Urinary bladder (tissue), 4 donors: ENCODE data around the gene GNA15. TPM values are rescaled to one million over a fixed set of nuclear protein-coding genes. Genes with fewer than 3 reads are reported as not detected.
"Not testable (repeated sequence)": the region's sequence is repeated elsewhere in the genome, so short reads cannot be mapped to it uniquely, and the experiment has no call there.

ENCODE experiments used
- DNase-seq: peaks from one replicate; pipeline ENCODE4 v3.0.0-alpha.2; 2015; ENCODE audit errors: extremely low spot score
- H3K27ac ChIP-seq: one replicate; pipeline ENCODE4 v1.5.1; 2013; ENCODE audit warnings: low read depth, mild to moderate bottlenecking, moderate library complexity
- H3K36me3 ChIP-seq: one replicate; pipeline ENCODE4 v1.6.1; 2013; ENCODE audit warnings: mild to moderate bottlenecking, moderate library complexity; ENCODE audit not compliant: insufficient read depth
- H3K4me1 ChIP-seq: one replicate; pipeline ENCODE4 v1.6.1; 2013; ENCODE audit warnings: mild to moderate bottlenecking, moderate library complexity; ENCODE audit not compliant: insufficient read depth
- H3K4me3 ChIP-seq: one replicate; pipeline ENCODE4 v1.5.1; 2013; ENCODE audit warnings: low read depth, low read length
- WGBS: extraction: QIAGEN DNeasy Blood & Tissue Kit; methylation state at CpG from one replicate; pipeline ENCODE4 v1.1.7; 2013; 5-methylcytosine and 5-hydroxymethylcytosine counted together
- polyA plus RNA-seq: library from polyadenylated mRNA; stranded (reverse); fragments of 200-250 nt; gene quantifications from one replicate; pipeline ENCODE4 v1.2.3, GENCODE V29; 2013
- total RNA-seq: library from RNA; depleted of rRNA; stranded (reverse); fragments of >200 nt; gene quantifications from one replicate; pipeline ENCODE4 v1.2.3, GENCODE V29; 2014
- donor health status: healthy with polysubstance abuse.
- donor health status: healthy.

The GNA15 gene
- total and polyA plus RNA-seq, 2 donors = 6.2 to 9.6 TPM

- no peak for DNase-seq
- Histone ChIP-seq H3K4me1 (no peaks in the 10 kb centered on the region), H3K36me3 (no peaks in the 10 kb centered on the region), H3K4me3 (no peak overlapping the region), H3K27ac (no peak overlapping the region)
- 89% methylated on average over 36 of the region's 36 CpGs for WGBS
Observed at GRCh38 chr19:3187662-3188511, 52.1 kb downstream of the GNA15 start.

DNA sequence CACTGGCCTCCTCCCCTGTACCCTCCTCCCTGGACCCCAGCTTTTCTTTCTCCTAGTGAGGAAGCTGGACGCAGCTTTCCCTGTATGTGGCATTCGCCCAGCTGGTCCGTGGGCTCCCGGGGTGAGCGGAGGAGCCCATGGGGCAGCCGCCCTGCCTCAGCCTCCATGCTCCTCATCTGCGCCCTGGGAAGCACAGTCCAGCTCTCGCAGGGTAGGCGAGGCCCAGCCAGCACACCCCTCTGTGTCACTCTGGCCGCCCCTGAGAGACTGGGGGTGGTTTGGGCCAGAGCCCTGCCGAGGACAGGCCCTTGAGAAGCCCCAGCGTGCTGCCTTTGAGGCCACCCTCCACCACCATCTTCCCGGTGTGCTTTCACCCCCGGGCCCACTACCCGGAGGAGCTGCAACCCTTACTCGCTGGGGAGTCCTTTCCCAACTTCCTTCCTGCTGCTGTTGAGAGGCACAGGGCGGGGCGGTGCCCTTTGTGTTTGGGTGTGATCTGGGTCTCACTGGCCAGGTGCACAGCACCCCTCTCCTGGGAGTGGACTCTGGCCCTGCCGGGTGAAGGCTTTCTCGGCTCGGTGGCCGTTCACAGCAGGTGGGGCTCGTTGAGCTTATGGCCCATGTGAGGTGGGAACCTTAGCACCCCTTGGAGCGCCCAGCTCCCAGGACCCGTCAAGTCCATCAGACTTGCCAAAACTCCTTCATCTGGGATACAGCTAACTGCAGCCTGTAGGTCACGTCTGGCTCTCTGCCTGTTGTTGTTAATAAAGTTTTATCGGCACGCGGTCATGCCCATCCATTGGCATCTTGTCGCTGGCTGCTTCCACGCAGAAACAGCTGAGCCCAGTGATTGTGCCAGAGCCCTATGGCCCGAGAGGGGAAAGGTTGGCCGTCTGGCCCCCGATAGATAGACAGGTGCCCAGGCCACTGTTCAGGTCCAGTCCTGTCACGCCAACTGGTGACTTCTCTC lies 53.1 kb downstream of the GNA15 start:
- Histone ChIP-seq H3K36me3 (no peaks in the 10 kb centered on the region), H3K27ac (no peak overlapping the region), H3K4me3 (no peak overlapping the region), H3K4me1 (no peaks in the 10 kb centered on the region)
- 94% methylated on average over 35 of the region's 35 CpGs for WGBS
- DNase-seq = no peak

DNA sequence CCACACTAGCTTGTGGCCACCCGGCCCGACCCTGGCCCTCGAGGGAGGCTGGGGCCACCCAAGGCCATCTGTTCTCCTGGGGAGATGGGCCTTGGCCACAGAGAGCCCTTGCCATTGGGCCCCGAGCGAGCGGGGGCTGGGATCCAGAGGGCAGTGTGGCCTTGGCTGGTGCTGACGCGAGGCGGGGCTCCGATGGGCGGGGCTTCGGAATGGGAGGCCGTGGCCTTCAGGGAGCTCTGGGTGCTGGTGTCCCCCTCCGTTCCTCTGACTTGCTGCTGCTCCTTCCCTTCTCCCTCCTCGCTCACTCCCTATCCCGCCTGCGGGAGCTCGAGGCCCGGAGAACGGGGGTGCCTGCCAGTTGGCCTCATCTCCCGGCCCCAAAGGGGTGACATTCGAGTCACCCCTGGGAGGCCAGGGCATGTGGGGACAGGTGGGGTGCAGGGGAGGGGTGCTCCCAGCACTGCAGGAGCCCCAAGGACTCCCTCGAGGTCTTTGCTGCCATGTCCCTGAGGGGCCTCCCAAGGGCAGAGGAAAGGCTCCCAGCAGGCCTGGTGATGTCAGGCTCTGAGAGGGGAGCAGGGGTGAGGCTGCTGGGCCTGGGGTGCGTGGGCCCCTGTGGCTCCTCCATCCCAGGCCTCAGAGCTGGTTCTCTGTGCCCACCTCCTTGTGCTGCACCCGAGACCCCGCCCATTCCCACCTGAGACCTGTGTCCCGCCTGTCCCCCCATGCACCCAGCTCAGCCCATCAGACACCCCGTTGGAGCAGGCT lies 54.1 kb downstream of the GNA15 start:
- Histone ChIP-seq H3K4me3 (no peak overlapping the region), H3K36me3 (no peaks in the 10 kb centered on the region), H3K27ac (no peak overlapping the region), H3K4me1 (no peaks in the 10 kb centered on the region)
- 88% methylated on average over 28 of the region's 28 CpGs for WGBS
- no peak for DNase-seq

DNA sequence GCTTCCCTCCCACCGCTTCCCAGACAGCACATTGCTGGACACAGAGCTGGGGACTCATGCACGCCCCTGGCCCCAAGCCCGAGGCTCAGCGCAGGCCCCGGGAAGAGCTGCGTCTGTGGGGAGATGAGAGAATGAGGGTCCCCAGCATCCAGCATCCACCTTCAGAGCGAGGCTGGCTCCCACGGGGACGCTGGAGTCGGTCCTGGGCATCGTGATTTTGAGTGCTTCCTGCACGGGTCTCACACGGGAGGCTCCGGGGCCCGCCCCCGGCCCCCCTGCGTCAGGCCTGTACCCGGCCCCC lies 54.6 kb downstream of the GNA15 start:
- H3K4me3 ChIP-seq = no peak overlapping the region
- H3K4me1 ChIP-seq = no peaks in the 10 kb centered on the region
- no peak overlapping the region for H3K27ac ChIP-seq
- DNase-seq = no peak
- no peaks in the 10 kb centered on the region for H3K36me3 ChIP-seq
- WGBS = 93% methylated on average over 18 of the region's 18 CpGs

GRCh38 chr19:3190921-3191805 lies 55.3 kb downstream of the GNA15 start:
- 92% methylated on average over 46 of the region's 46 CpGs for WGBS
- DNase-seq = no peak
- H3K27ac ChIP-seq = no peak overlapping the region
- H3K4me3 ChIP-seq = no peak overlapping the region
- no peaks in the 10 kb centered on the region for H3K36me3 ChIP-seq
- H3K4me1 ChIP-seq = no peaks in the 10 kb centered on the region

DNA sequence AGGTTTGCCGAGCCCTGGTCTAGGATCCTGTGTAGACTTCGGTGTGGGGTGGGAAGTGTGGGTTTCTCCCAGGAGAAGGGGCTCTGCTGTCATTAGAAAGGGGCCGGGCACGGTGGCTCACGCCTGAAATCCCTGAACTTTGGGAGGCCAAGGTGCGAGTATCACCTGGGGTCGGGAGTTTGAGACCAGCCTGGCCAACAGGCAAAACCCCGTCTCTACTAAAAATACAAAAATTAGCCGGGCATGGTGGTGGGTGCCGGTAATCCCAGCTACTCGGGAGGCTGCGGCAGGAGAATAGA lies 55.9 kb downstream of the GNA15 start:
- not testable (repeated sequence) for H3K36me3 ChIP-seq, DNase-seq
- WGBS = 96% methylated on average over 12 of the region's 12 CpGs

GRCh38 chr19:3192228-3192635 lies 56.4 kb downstream of the GNA15 start:
- WGBS = 96% methylated on average over 32 of the region's 32 CpGs
- Histone ChIP-seq H3K27ac (no peak overlapping the region), H3K4me3 (no peak overlapping the region), H3K4me1 (no peaks in the 10 kb centered on the region), H3K36me3 (no peaks in the 10 kb centered on the region)
- no peak for DNase-seq

More for the DNA sequence above, 55.9 kb downstream of the GNA15 start:
- not testable (repeated sequence) for H3K27ac ChIP-seq, H3K4me1 ChIP-seq, H3K4me3 ChIP-seq

DNA sequence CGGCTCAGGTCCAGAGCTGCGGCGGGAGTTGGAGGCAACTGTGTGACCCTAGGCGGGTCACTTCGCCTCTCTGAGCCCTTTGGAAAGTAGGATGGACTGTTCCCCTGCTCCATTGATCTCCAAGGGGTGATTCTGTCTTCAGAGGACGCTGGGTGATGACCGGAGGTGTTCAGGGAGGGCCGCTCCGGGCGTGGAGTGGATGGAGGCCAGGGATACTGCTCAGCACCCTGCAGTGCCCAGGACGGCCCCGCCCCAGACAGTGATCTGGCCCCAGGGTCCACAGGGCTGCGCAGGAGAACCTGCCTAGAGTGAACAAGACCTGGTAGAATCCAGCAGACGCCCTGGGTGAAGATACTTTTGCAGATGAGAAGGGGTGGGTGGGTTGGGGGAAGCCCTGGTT lies 56.9 kb downstream of the GNA15 start:
- 92% methylated on average over 14 of the region's 14 CpGs for WGBS
- Histone ChIP-seq H3K36me3 (no peaks in the 10 kb centered on the region), H3K27ac (no peak overlapping the region), H3K4me3 (no peak overlapping the region), H3K4me1 (no peaks in the 10 kb centered on the region)
- DNase-seq = no peak

- no peak overlapping the region for H3K4me3 ChIP-seq
- 91% methylated on average over 40 of the region's 40 CpGs for WGBS
- H3K36me3 ChIP-seq = no peaks in the 10 kb centered on the region
- no peaks in the 10 kb centered on the region for H3K4me1 ChIP-seq
- DNase-seq = no peak
- no peak overlapping the region for H3K27ac ChIP-seq
Observed at GRCh38 chr19:3193256-3194105, 57.6 kb downstream of the GNA15 start.

DNA sequence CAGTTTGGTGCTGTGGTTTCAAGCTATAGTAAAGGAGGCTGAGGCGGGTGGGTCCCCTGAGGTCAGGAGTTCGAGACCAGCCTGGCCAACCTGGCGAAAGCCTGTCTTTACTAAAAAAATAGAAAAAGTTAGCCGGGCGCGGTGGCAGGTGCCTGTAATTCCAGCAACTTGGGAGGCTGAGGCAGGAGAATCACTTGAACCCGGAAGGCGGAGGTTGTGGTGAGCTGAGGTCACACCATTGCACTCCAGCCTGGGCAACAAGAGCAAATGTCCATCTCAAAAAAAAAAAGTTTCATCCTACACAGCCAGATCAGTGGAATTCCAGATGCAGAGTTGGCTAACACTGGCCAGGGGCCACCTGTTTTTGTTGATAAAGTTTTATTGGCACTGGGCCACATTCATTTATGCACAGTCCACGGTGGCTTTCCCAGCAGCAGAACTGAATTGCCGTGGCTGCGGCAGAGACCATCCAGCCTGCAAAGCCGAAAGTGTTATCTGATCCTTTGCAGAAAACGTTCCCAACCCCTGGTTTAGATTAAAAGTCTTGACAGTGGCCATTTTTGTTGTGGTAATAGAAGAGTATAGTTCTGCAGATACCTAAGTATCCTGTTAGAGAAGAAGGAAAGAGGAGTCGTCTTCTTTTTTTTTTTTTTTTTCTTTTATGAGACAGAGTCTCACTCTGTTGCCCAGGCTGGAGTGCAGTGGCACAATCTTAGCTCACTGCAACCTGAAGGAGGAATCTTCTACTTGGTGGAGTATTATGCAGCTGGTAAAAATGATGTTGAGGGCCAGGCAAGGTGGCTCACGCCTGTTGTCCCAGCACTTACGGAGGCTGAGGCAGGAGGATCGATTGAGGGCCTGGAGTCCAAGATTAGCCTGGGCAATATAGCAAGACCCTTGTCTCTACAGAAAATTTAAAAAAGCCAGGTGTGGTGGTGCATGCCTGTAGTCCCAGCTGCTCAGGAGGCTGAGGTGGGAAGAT lies 58.6 kb downstream of the GNA15 start:
- H3K4me3 ChIP-seq = no peak overlapping the region
- WGBS = 89% methylated on average over 17 of the region's 17 CpGs
- no peaks in the 10 kb centered on the region for H3K36me3 ChIP-seq
- H3K4me1 ChIP-seq = no peaks in the 10 kb centered on the region
- H3K27ac ChIP-seq = no peak overlapping the region
- DNase-seq = no peak

GRCh38 chr19:3196064-3196932 lies 60.5 kb downstream of the GNA15 start:
- Histone ChIP-seq H3K4me3 (no peak overlapping the region), H3K27ac (no peak overlapping the region), H3K4me1 (no peaks in the 10 kb centered on the region), H3K36me3 (no peaks in the 10 kb centered on the region)
- DNase-seq = no peak
- 92% methylated on average over 42 of the region's 42 CpGs for WGBS
